Spleen (tissue), 11 donors: ENCODE data around the gene MGAT4B. TPM values are rescaled to one million over a fixed set of nuclear protein-coding genes. Genes with fewer than 3 reads are reported as not detected.

Experiments
- DNase-seq: peaks from one replicate; pipeline ENCODE4 v3.0.0-alpha.2; 2020
- H3K27ac ChIP-seq, 8 donors: fragments of 200-600 bp; sonication (generic) in 7 of 8; 1 replicate in 4 of 8; 2 replicates in 4 of 8; pipeline versions ENCODE4 v1.5.0 to v1.8.0; 2016 to 2021; ENCODE audit warnings: inconsistent platforms in 4 of 8, mild to moderate bottlenecking in 4 of 8, moderate library complexity in 1 of 8
- H3K27me3 ChIP-seq, 7 donors: fragments of 200-600 bp; sonication (generic) in 6 of 7; replicated peaks in 1 of 7; 1 replicate in 4 of 7; 2 replicates in 3 of 7; pipeline versions ENCODE4 v1.5.0 to v1.8.0; 2016 to 2021; ENCODE audit warnings: inconsistent platforms in 3 of 7, mild to moderate bottlenecking in 1 of 7
- H3K36me3 ChIP-seq, 6 donors: fragments of 200-600 bp; sonication (generic) in 5 of 6; 1 replicate in 4 of 6; 2 replicates in 2 of 6; pipeline versions ENCODE4 v1.5.0 to v1.8.0; 2016 to 2021; ENCODE audit warnings: inconsistent platforms in 2 of 6
- H3K4me1 ChIP-seq, 6 donors: fragments of 200-600 bp; sonication (generic) in 5 of 6; 1 replicate in 3 of 6; 2 replicates in 3 of 6; pipeline versions ENCODE4 v1.5.0 to v1.8.0; 2016 to 2021; ENCODE audit warnings: inconsistent platforms in 3 of 6
- H3K4me3 ChIP-seq, 8 donors: fragments of 200-600 bp; sonication (generic) in 7 of 8; 1 replicate in 4 of 8; 2 replicates in 4 of 8; pipeline versions ENCODE4 v1.5.0 to v1.8.0; 2016 to 2021; ENCODE audit warnings: inconsistent platforms in 4 of 8, mild to moderate bottlenecking in 4 of 8, moderate library complexity in 2 of 8
- H3K9me3 ChIP-seq, 8 donors: fragments of 200-600 bp; sonication (generic) in 7 of 8; 1 replicate in 4 of 8; 2 replicates in 4 of 8; pipeline versions ENCODE4 v1.5.0 to v1.8.0; 2016 to 2021; ENCODE audit warnings: inconsistent platforms in 4 of 8
- CTCF ChIP-seq, 11 experiments: fragments of 200-600 bp in 7 of 11; fragments of 450-650 bp in 4 of 11; sonication (generic) in 4 of 11; IDR thresholded peaks in 8 of 11; conservative IDR thresholded peaks in 3 of 11; 1 replicate in 7 of 11; 2 replicates in 4 of 11; pipeline versions ENCODE4 v1.4.0 to v1.8.0; 2016 to 2021; ENCODE audit warnings: antibody characterized with exemption in 11 of 11, inconsistent platforms in 4 of 11, mild to moderate bottlenecking in 1 of 11
- POLR2A ChIP-seq, 3 donors: fragments of 450-650 bp; IDR thresholded peaks; one replicate each; pipeline ENCODE4 v1.5.1; 2017; ENCODE audit warnings: antibody characterized with exemption in 3 of 3, mild to moderate bottlenecking in 1 of 3
- POLR2AphosphoS5 ChIP-seq, 3 donors: sonication (generic); formaldehyde crosslinking; IDR thresholded peaks; one replicate each; pipeline ENCODE4 v1.5.1; 2017; ENCODE audit warnings: antibody characterized with exemption in 3 of 3
- WGBS, 5 donors: extraction: QIAGEN DNeasy Blood & Tissue Kit in 3 of 5; methylation state at CpG; one replicate each; pipeline versions ENCODE4 v1.1.5 to v1.1.7; 2013 to 2018; 5-methylcytosine and 5-hydroxymethylcytosine counted together
- intact Hi-C: fragments of 100-400 bp; cut with DNase I; formaldehyde crosslinking; loops from one replicate; pipeline ENCODE4 v1.15.0; 2023; ENCODE audit warnings: low total_unique reads
- polyA plus RNA-seq, 3 donors: library from polyadenylated mRNA; stranded (reverse); fragments of 200-250 nt; gene quantifications; one replicate each; pipeline ENCODE4 v1.2.1, GENCODE V29; 2013
- total RNA-seq, 7 donors: library from RNA; depleted of rRNA in 3 of 7; stranded (reverse); fragments of >200 nt in 3 of 7; fragmentation: NEBNext Ultra II Directional in 4 of 7; extraction: Animal tissue kit (Norgen Biotek cat#: 25700) in 4 of 7; gene quantifications; one replicate each; pipeline versions ENCODE4 v1.1.0 to v1.2.1, GENCODE V29; 2016 to 2021
- donor health status: healthy with polysubstance abuse.
- donor health status: DM: no; HTN: no; CAD: no; lungs with moderate emphysema.
- donor health status: DM: no; HTN: no; CAD: no.
- donor health status: Bipolar disorder and iron deficiency.
- donor health status: healthy.
- donor health status: DM: no; HTN: no; CAD: no.
- donor health status: DM: yes; HTN: yes; CAD: no.

MGAT4B gene
- total and polyA plus RNA-seq, 10 donors: 34.9 to 117 (median 79.2) TPM

- Histone ChIP-seq H3K4me3 (no peak overlapping the region), H3K27me3 (no peaks in the 10 kb centered on the region), H3K36me3 (peaks cover 15 to 98% (median 92%) of the 10 kb centered on the region in 6 donors), H3K27ac (peak overlapping the region in 1 of 8 donors; percentile 33), H3K9me3 (no peaks in the 10 kb centered on the region), H3K4me1 (peaks cover 0 to 48% (median 24%) of the 10 kb centered on the region in 6 donors)
- TF ChIP-seq CTCF (IDR thresholded peaks at IDR 0.05 in 8 of 11, conservative IDR thresholded peaks at IDR 0.05 in 3 of 11) (no peak), POLR2AphosphoS5 (IDR thresholded peaks at IDR 0.05) (peak in 2 of 3 donors; percentile 28 to 60), POLR2A (IDR thresholded peaks at IDR 0.05) (no peak)
- intact Hi-C loops: no loop called here
- no peak for DNase-seq
- WGBS, 5 donors: 83 to 93% (median 91%) methylated on average over 7 of the region's 7 CpGs
Measured at GRCh38 chr5:179829732-179830435, 23.2 kb upstream of the MGAT4B start.

GRCh38 chr5:179828756-179829421, 22.2 kb upstream of the MGAT4B start:
- peaks cover 0 to 58% (median 34%) of the 10 kb centered on the region in 6 donors for H3K4me1 ChIP-seq
- intact Hi-C loops: no loop called here
- H3K27me3 ChIP-seq: no peaks in the 10 kb centered on the region
- no peak for TF ChIP-seq CTCF (IDR thresholded peaks at IDR 0.05 in 8 of 11, conservative IDR thresholded peaks at IDR 0.05 in 3 of 11)
- peak; percentile 33 to 47 (median 37) for TF ChIP-seq POLR2AphosphoS5 (IDR thresholded peaks at IDR 0.05)
- no peak for TF ChIP-seq POLR2A (IDR thresholded peaks at IDR 0.05)
- H3K27ac ChIP-seq: peak overlapping the region in 4 of 8 donors; percentile 10 to 59 (median 26)
- H3K36me3 ChIP-seq: peaks cover 15 to 100% (median 98%) of the 10 kb centered on the region in 6 donors
- DNase-seq: no peak
- no peak overlapping the region for H3K4me3 ChIP-seq
- 90 to 100% (median 93%) methylated on average over 3 of the region's 3 CpGs for WGBS, 5 donors
- H3K9me3 ChIP-seq: no peaks in the 10 kb centered on the region

GRCh38 chr5:179827680-179828079, 21.0 kb upstream of the MGAT4B start:
- no peaks in the 10 kb centered on the region for H3K27me3 ChIP-seq
- H3K9me3 ChIP-seq: no peaks in the 10 kb centered on the region
- intact Hi-C loops: no loop called here
- WGBS, 5 donors: 51 to 72% (median 60%) methylated on average over 9 of the region's 9 CpGs
- TF ChIP-seq POLR2A (IDR thresholded peaks at IDR 0.05) (no peak), POLR2AphosphoS5 (IDR thresholded peaks at IDR 0.05) (peak; percentile 37 to 54 (median 45))
- H3K4me1 ChIP-seq: peaks cover 5 to 70% (median 45%) of the 10 kb centered on the region in 6 donors
- DNase-seq: peak; percentile 84
- peak overlapping the region in 5 of 8 donors; percentile 39 to 60 (median 53) for H3K27ac ChIP-seq
- H3K4me3 ChIP-seq: no peak overlapping the region
- H3K36me3 ChIP-seq: peaks cover 4 to 100% (median 97%) of the 10 kb centered on the region in 6 donors

- Histone ChIP-seq H3K27ac (no peak overlapping the region), H3K4me1 (peaks cover 14 to 82% (median 56%) of the 10 kb centered on the region in 6 donors), H3K4me3 (no peak overlapping the region), H3K27me3 (no peaks in the 10 kb centered on the region), H3K36me3 (peaks cover 3 to 89% (median 80%) of the 10 kb centered on the region in 6 donors), H3K9me3 (no peaks in the 10 kb centered on the region)
- no peak for DNase-seq
- no peak for TF ChIP-seq POLR2A (IDR thresholded peaks at IDR 0.05)
- peak in 2 of 3 donors; percentile 19 to 37 for TF ChIP-seq POLR2AphosphoS5 (IDR thresholded peaks at IDR 0.05)
- intact Hi-C loops: no loop called here
- WGBS, 5 donors: 80 to 93% (median 88%) methylated on average over 12 to 13 of the region's 13 CpGs
Measured at GRCh38 chr5:179825655-179826182, 19.1 kb upstream of the MGAT4B start.
